Colonic mucosa (tissue), 4 donors: ENCODE results near the gene LEFTY1. TPM values are rescaled to one million over a fixed set of nuclear protein-coding genes. Genes with fewer than 3 reads are reported as not detected.

Experiments used
- DNase-seq: peaks from one replicate; pipeline ENCODE4 v3.0.0-alpha.2; 2020
- H3K27ac ChIP-seq: fragments of 200-600 bp; one replicate; pipeline ENCODE4 v1.8.0; 2021
- H3K27me3 ChIP-seq: fragments of 200-600 bp; one replicate; pipeline ENCODE4 v1.8.0; 2021
- H3K36me3 ChIP-seq: fragments of 200-600 bp; one replicate; pipeline ENCODE4 v1.8.0; 2021
- H3K4me1 ChIP-seq: fragments of 200-600 bp; one replicate; pipeline ENCODE4 v1.8.0; 2021; ENCODE audit warnings: mild to moderate bottlenecking
- H3K4me3 ChIP-seq: fragments of 200-600 bp; one replicate; pipeline ENCODE4 v1.8.0; 2021
- H3K9ac ChIP-seq, 2 donors: one replicate each; pipeline ENCODE4 v1.7.0; 2013; ENCODE audit warnings: control low read depth in 2 of 2, low read depth in 2 of 2, low read length in 2 of 2
- H3K9me3 ChIP-seq: fragments of 200-600 bp; one replicate; pipeline ENCODE4 v1.8.0; 2021
- intact Hi-C: fragments of 100-400 bp; cut with DNase I; formaldehyde crosslinking; loops from one replicate; pipeline ENCODE4 v1.14.1; 2022
- total RNA-seq, 2 donors: library from RNA; stranded (reverse); fragmentation: NEBNext Ultra II Directional in 1 of 2; extraction: Animal tissue kit (Norgen Biotek cat#: 25700) in 1 of 2; gene quantifications; one replicate each; pipeline ENCODE4 v1.2.1, GENCODE V29; 2021
- TF ChIP-seq, protein P1 (sequence below): fragments of 200-600 bp; IDR thresholded peaks from one replicate; pipeline ENCODE4 v1.8.0; 2022; ENCODE audit warnings: antibody characterized with exemption, mild to moderate bottlenecking
- donor health status: healthy.
- donor health status: DM: no; HTN: no; CAD: no.
- donor health status: DM: no; HTN: no; CAD: no.

The LEFTY1 gene
- total RNA-seq, 2 donors from 2014 or later: 201 to 211 TPM

DNA sequence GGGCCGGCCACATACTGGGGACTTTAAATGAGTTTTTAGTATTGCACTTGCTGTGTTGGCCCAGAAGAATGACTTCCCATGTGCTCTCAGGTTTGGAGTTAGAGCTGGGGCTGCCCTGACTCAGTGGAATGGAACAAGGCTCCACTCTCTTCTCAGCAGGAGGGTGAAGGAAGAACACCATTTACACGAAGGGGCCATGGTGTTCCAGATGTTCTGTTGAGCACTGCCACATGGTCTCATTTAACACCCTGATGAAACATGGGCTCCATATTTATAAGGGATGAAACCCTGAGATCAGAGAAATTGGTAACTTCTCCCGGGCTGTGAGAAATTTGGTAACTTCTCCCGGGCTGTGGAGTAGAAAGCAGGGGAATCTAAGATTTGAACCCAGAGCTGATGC lies 29.3 kb upstream of the LEFTY1 start:
- DNase-seq: no peak
- no peaks in the 10 kb centered on the region for H3K27me3 ChIP-seq
- H3K9ac ChIP-seq: no peak overlapping the region
- TF ChIP-seq, protein P1, sequence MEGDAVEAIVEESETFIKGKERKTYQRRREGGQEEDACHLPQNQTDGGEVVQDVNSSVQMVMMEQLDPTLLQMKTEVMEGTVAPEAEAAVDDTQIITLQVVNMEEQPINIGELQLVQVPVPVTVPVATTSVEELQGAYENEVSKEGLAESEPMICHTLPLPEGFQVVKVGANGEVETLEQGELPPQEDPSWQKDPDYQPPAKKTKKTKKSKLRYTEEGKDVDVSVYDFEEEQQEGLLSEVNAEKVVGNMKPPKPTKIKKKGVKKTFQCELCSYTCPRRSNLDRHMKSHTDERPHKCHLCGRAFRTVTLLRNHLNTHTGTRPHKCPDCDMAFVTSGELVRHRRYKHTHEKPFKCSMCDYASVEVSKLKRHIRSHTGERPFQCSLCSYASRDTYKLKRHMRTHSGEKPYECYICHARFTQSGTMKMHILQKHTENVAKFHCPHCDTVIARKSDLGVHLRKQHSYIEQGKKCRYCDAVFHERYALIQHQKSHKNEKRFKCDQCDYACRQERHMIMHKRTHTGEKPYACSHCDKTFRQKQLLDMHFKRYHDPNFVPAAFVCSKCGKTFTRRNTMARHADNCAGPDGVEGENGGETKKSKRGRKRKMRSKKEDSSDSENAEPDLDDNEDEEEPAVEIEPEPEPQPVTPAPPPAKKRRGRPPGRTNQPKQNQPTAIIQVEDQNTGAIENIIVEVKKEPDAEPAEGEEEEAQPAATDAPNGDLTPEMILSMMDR: no peak
- peaks cover 3% of the 10 kb centered on the region for H3K4me1 ChIP-seq
- intact Hi-C loops: no loop called here
- no peak overlapping the region for H3K4me3 ChIP-seq
- H3K36me3 ChIP-seq: no peaks in the 10 kb centered on the region
- no peak overlapping the region for H3K27ac ChIP-seq
- H3K9me3 ChIP-seq: no peaks in the 10 kb centered on the region

DNA sequence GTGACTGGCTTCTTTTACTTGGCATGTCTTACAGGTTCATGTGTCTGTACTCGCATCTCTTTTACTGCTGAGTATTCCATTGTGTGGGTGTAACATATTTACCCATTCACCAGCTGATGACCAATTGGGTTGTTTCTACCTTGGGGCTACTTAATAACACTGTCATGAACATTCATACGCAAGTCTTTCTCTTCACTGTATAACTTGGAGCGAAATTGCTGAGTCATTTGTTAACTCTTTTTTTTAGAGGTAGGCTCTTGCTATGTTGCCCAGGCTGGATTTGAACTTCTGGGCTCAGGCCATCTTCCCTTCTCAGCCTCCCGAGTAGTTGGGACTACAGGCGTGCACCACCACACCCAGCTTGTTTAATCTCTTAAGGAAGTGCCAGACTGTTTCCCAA lies 28.6 kb upstream of the LEFTY1 start:
- TF ChIP-seq, protein P1: no peak
- Histone ChIP-seq H3K4me3 (no peak overlapping the region), H3K9me3 (no peaks in the 10 kb centered on the region), H3K9ac (no peak overlapping the region), H3K27me3 (no peaks in the 10 kb centered on the region), H3K4me1 (peaks cover 3% of the 10 kb centered on the region), H3K27ac (no peak overlapping the region), H3K36me3 (no peaks in the 10 kb centered on the region)
- intact Hi-C loops: no loop called here
- DNase-seq: no peak

DNA sequence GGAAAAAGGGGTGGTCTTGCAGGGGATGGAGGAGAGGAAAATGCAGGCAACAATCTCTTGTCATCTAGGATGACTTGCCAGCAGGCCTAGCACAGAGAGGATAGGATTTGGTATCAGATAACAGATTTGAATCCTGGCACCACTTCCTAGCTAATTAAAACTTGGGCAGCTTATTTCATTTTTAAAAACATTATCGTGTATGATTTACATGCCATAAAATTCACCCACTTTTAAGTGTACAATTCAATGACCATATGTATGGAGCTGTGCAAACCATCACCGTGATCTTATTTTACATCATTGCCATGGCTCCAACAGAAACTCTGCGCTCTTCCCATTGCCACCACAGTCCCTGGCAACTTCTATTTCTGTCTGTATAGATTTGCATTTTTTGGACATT lies 28.2 kb upstream of the LEFTY1 start:
- intact Hi-C loops: no loop called here

DNA sequence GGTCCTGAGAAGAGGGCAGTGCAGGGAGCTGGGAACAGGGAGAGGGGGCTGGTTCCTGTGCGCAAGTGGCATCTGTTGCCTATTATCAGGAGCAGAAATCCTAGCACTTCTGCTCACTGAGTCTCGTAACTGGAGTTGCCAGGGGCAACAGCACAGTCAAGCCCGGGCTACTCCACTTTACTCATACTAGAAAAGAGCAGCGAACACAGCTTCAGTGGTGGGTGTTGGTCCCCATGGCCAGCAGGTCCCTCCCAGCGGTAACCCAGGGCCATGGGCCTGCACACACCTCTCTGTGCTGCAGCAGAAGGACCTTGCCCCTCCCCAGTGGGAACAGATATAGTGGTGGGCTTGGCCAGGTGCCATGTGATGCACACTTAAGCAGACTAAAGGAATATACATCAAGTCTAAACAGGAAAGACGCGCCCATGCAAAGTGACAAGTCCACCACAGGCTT lies 26.6 kb upstream of the LEFTY1 start:
- DNase-seq: no peak

More for the DNA sequence above, 28.2 kb upstream of the LEFTY1 start:
- no peaks in the 10 kb centered on the region for H3K36me3 ChIP-seq
- DNase-seq: no peak
- TF ChIP-seq, protein P1: no peak
- no peak overlapping the region for H3K9ac ChIP-seq
- no peaks in the 10 kb centered on the region for H3K9me3 ChIP-seq
- no peaks in the 10 kb centered on the region for H3K27me3 ChIP-seq
- H3K27ac ChIP-seq: no peak overlapping the region
- H3K4me3 ChIP-seq: no peak overlapping the region
- H3K4me1 ChIP-seq: peaks cover under 1% of the 10 kb centered on the region

DNA sequence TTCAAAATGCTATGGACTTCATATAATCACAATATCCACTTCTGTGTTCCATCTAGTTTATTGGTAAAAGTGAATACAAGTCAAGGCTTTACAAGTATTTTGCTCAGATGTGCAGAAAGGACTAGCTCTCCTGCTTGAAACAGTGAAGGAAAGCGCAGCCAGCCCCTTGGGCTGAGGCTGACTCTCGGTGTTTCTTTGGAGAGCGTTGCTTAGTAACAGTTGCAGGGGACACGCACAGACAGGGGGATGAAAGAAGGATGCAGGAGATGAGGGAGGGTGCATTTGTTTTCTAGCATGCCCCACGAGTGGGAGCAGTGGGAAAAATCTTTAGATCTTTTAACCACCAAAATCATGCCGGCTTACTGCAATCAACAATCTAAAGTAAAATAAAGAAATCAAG lies 26.0 kb upstream of the LEFTY1 start:
- Histone ChIP-seq H3K27me3 (no peaks in the 10 kb centered on the region), H3K9ac (no peak overlapping the region), H3K4me1 (peaks cover 7% of the 10 kb centered on the region), H3K27ac (no peak overlapping the region), H3K9me3 (no peaks in the 10 kb centered on the region), H3K4me3 (no peak overlapping the region), H3K36me3 (no peaks in the 10 kb centered on the region)
- intact Hi-C loops: loop anchor here (5.0 kb wide), 2 partner anchors 68 to 143 kb away; no protein-coding TSS in a partner anchor
- no peak for DNase-seq
- TF ChIP-seq, protein P1: no peak

More for the DNA sequence above, 26.6 kb upstream of the LEFTY1 start:
- TF ChIP-seq, protein P1: no peak
- Histone ChIP-seq H3K4me1 (peaks cover 7% of the 10 kb centered on the region), H3K27me3 (no peaks in the 10 kb centered on the region), H3K36me3 (no peaks in the 10 kb centered on the region), H3K27ac (no peak overlapping the region), H3K9me3 (no peaks in the 10 kb centered on the region), H3K9ac (no peak overlapping the region), H3K4me3 (no peak overlapping the region)
- intact Hi-C loops: no loop called here
